K562 (cell line): ENCODE measurements around the gene SIPA1L2. TPM values are rescaled to one million over a fixed set of nuclear protein-coding genes. Genes with fewer than 3 reads are reported as not detected.

Experiments
- ATAC-seq: fragments of 200-7000 bp; cut with Tn5 transposase; 3 replicates; pipeline ENCODE4 v1.9.1; 2020; ENCODE audit warnings: moderate library complexity
- BruUV-seq: library from RNA; stranded (reverse); fragments of 400-500 nt; replicated peaks from 2 replicates; lab custom pipeline; 2021; lab: Mats Ljungman, UMichigan
- CTCF ChIA-PET: fragments of 300-600 bp; formaldehyde crosslinking; extraction: SDS; loops from one replicate; lab custom pipeline; 2021; ENCODE audit warnings: low intra/inter-chr PET ratio; lab: Yijun Ruan, JAX
- POLR2A ChIA-PET: fragments of 300-600, 350-650 bp; sonication (Branson Sonifier 250); formaldehyde crosslinking; extraction: SDS; loops from one replicate; lab custom pipeline; 2021; ENCODE audit warnings: antibody characterized with exemption, inconsistent platforms; lab: Yijun Ruan, JAX
- DNase-seq, 4 experiments: peaks; one replicate each; pipeline versions ENCODE4 v3.0.0 to v3.0.0-alpha.2; 2011 to 2018; ENCODE audit warnings: low spot score in 3 of 4, mixed read lengths in 3 of 4; ENCODE audit errors: extremely low read depth in 1 of 4
- FAIRE-seq: peaks from 2 replicates; lab custom pipeline; 2011; peaks lifted over from hg19 to GRCh38; lab: Jason Lieb, UNC
- H2AFZ ChIP-seq: 2 replicates; pipeline ENCODE4 v1.6.0; 2011; ENCODE audit warnings: low read depth, low read length, control low read depth, inconsistent platforms
- H3K27ac ChIP-seq: fragments of 200-600 bp; 3 replicates; pipeline ENCODE4 v1.8.0; 2011; ENCODE audit warnings: low read depth, mild to moderate bottlenecking, control low read depth, inconsistent platforms, low read length, moderate library complexity, mixed read lengths; ENCODE audit errors: extremely low read depth
- H3K27me3 ChIP-seq, 2 experiments: fragments of 300-600 bp in 1 of 2; 2 replicates in 1 of 2; 3 replicates in 1 of 2; pipeline versions ENCODE4 v1.6.0 to v1.8.0; 2011; ENCODE audit warnings: inconsistent platforms in 2 of 2, low read length in 2 of 2, mild to moderate bottlenecking in 1 of 2, mixed read lengths in 1 of 2, moderate library complexity in 1 of 2; ENCODE audit not compliant: control insufficient read depth in 2 of 2, insufficient read depth in 2 of 2
- H3K36me3 ChIP-seq: fragments of 300-600 bp; 3 replicates; pipeline ENCODE4 v1.8.0; 2011; ENCODE audit warnings: mild to moderate bottlenecking, low read length, inconsistent platforms; ENCODE audit not compliant: control insufficient read depth, insufficient read depth
- H3K4me1 ChIP-seq, 2 experiments: fragments of 200-600 bp in 1 of 2; replicated peaks in 1 of 2; 2 replicates in 1 of 2; 3 replicates in 1 of 2; pipeline versions ENCODE4 v1.5.1 to v1.8.0; 2011; ENCODE audit warnings: inconsistent platforms in 2 of 2, low read length in 2 of 2, mild to moderate bottlenecking in 1 of 2, mixed read lengths in 1 of 2, moderate library complexity in 1 of 2; ENCODE audit not compliant: control insufficient read depth in 2 of 2, insufficient read depth in 2 of 2
- H3K4me2 ChIP-seq: 2 replicates; pipeline ENCODE4 v1.6.1; 2011; ENCODE audit warnings: low read length, control low read depth, inconsistent platforms, mixed read lengths; ENCODE audit not compliant: insufficient read depth
- H3K4me3 ChIP-seq: fragments of 200-600 bp; sonication (generic), shearing (Covaris generic); 2 replicates; pipeline ENCODE4 v1.5.1; 2016; ENCODE audit warnings: control low read depth, inconsistent platforms
- H3K79me2 ChIP-seq: fragments of 200-600 bp; 3 replicates; pipeline ENCODE4 v1.8.0; 2011; ENCODE audit warnings: low read length, inconsistent platforms; ENCODE audit not compliant: control insufficient read depth, insufficient read depth
- H3K9ac ChIP-seq, 2 experiments: 2 replicates each; pipeline versions ENCODE4 v1.6.0 to v1.6.1; 2011; ENCODE audit warnings: low read depth in 2 of 2, low read length in 2 of 2, control low read depth in 1 of 2, inconsistent platforms in 1 of 2, mild to moderate bottlenecking in 1 of 2, mixed read lengths in 1 of 2; ENCODE audit not compliant: insufficient read depth in 1 of 2
- H3K9me1 ChIP-seq: one replicate; pipeline ENCODE4 v1.6.0; 2011; ENCODE audit warnings: inconsistent platforms, mild to moderate bottlenecking, low read length, moderate library complexity; ENCODE audit not compliant: control insufficient read depth, insufficient read depth
- H3K9me3 ChIP-seq: replicated peaks from 2 replicates; pipeline ENCODE4 v1.5.1; 2011; ENCODE audit warnings: low read depth, low read length, inconsistent platforms; ENCODE audit not compliant: control insufficient read depth, insufficient read depth
- H4K20me1 ChIP-seq: replicated peaks from 2 replicates; pipeline ENCODE4 v1.6.1; 2011; ENCODE audit warnings: low read length, inconsistent platforms, mixed read lengths; ENCODE audit not compliant: control insufficient read depth, insufficient read depth
- CBX1 ChIP-seq: sonication (generic); IDR thresholded peaks from 2 replicates; pipeline ENCODE4 v1.6.1; 2016; ENCODE audit warnings: antibody characterized with exemption, low read depth, mild to moderate bottlenecking
- HMGXB4 ChIP-seq: sonication (generic); formaldehyde crosslinking; IDR thresholded peaks from 2 replicates; pipeline ENCODE4 v1.8.1; 2023; ENCODE audit warnings: mild to moderate bottlenecking, missing genetic modification reagents
- KAT2B ChIP-seq: IDR thresholded peaks from one replicate; pipeline ENCODE4 v1.6.1; 2012; ENCODE audit warnings: low read depth, mild to moderate bottlenecking, control low read depth, inconsistent platforms, low read length, moderate library complexity
- MLX ChIP-seq, 2 experiments: fragments of 450-650 bp in 1 of 2; sonication (generic) in 1 of 2; formaldehyde crosslinking; conservative IDR thresholded peaks; 2 replicates each; pipeline versions ENCODE4 v1.4.0 to v1.8.1; 2020 to 2022; ENCODE audit warnings: mild to moderate bottlenecking in 1 of 2, missing genetic modification reagents in 1 of 2
- SAFB ChIP-seq: fragments of 200-400 bp; formaldehyde crosslinking; IDR thresholded peaks from 2 replicates; pipeline ENCODE4 v1.6.1; 2017; ENCODE audit warnings: low read depth, low read length, borderline replicate concordance
- TFAP4 ChIP-seq: sonication (generic); formaldehyde crosslinking; IDR thresholded peaks from 2 replicates; pipeline ENCODE4 v1.8.0; 2022; ENCODE audit warnings: missing genetic modification reagents, mild to moderate bottlenecking, moderate library complexity, borderline replicate concordance
- ZNF398 ChIP-seq: fragments of 250-450 bp; sonication (Bioruptor Pico); IDR thresholded peaks from 2 replicates; pipeline ENCODE4 v1.8.0; 2021; ENCODE audit warnings: moderate library complexity, mild to moderate bottlenecking, inconsistent platforms
- WGBS: fragments of 100-300 bp; shearing (Covaris generic); methylation state at CpG from one replicate; pipeline ENCODE4 v1.1.6; 2016; ENCODE audit warnings: low coverage, mixed read lengths; ENCODE audit not compliant: insufficient coverage; ENCODE audit errors: missing lambda C conversion rate; 5-methylcytosine and 5-hydroxymethylcytosine counted together
- in situ Hi-C: fragments of 300-500 bp; cut with MboI; formaldehyde crosslinking; loops from 4 replicates; pipeline ENCODE4 v1.15.0; 2018; ENCODE audit warnings: inconsistent platforms, mixed read lengths
- intact Hi-C: fragments of 100-400 bp; cut with micrococcal nuclease; formaldehyde crosslinking; loops from 2 replicates; pipeline ENCODE4 v1.14.2; 2022
- polyA plus RNA-seq, 8 experiments: library from polyadenylated mRNA; depleted of rRNA in 4 of 8; stranded (reverse) in 5 of 8; unstranded in 3 of 8; fragments of >200 nt; fragmentation: Nextera tagmentation in 2 of 8; fragmentation: Illumina TruSeq in 1 of 8; extraction: Ambion mirVana in 2 of 8; extraction: Trizol in 1 of 8; gene quantifications; 2 replicates each; pipeline versions ENCODE4 v1.2.1 to v1.2.3, GENCODE V29; 2011 to 2014; ENCODE audit warnings: inconsistent platforms in 1 of 8, missing spikeins in 1 of 8
- total RNA-seq, 7 experiments: library from RNA; depleted of rRNA in 6 of 7; stranded (reverse); fragments of >200 nt in 6 of 7; fragmentation: Illumina TruSeq in 2 of 7; extraction: Trizol in 2 of 7; gene quantifications; 2 replicates each; pipeline versions ENCODE4 v1.2.1 to v1.2.3, GENCODE V29; 2011 to 2021; ENCODE audit warnings: low replicate concordance in 1 of 7

SIPA1L2 gene
- total and polyA plus RNA-seq, 9 of the 15 experiments (the other 6 are each of a cell fraction or from before 2014, with no cell fraction given), result 0.04 to 0.22 (median 0.06) TPM; not detected in 5

GRCh38 chr1:232641507-232641906 is 11.6 kb upstream of the SIPA1L2 start (continued):
- TF ChIP-seq HMGXB4 (CRISPR knock-in tag), result no peak

- Histone ChIP-seq H2AFZ (no peak overlapping the region), H3K27ac (no peak overlapping the region), H3K4me3 (no peak overlapping the region), H3K79me2 (no peaks in the 10 kb centered on the region), H4K20me1 (no peaks in the 10 kb centered on the region; the same call in 1 of the 2 replicates), H3K9ac (no peak overlapping the region), H3K36me3 (no peaks in the 10 kb centered on the region), H3K4me2 (no peak overlapping the region), H3K9me1 (no peaks in the 10 kb centered on the region), H3K4me1 (no peaks in the 10 kb centered on the region), H3K27me3 (no peaks in the 10 kb centered on the region; a peak in 1 of 5 replicates), H3K9me3 (no peaks in the 10 kb centered on the region)
- no peak for ATAC-seq
- in situ Hi-C loops (loop anchor here (25.0 kb wide), 1 partner anchor 601 kb away; no protein-coding TSS in a partner anchor), intact Hi-C loops (loop anchor here (5.0 to 10.0 kb wide), 3 partner anchors 318 to 536 kb away; partner anchors contain the start of gene NTPCR)
- DNase-seq, result no peak
- no peak for FAIRE-seq
- no TSS peak for BruUV-seq
- ChIA-PET POLR2A (no interaction called here), CTCF (no interaction called here)
- TF ChIP-seq ZNF398 (CRISPR knock-in tag) (no peak), SAFB (no peak), MLX (CRISPR knock-in tag; conservative IDR thresholded peaks at IDR 0.05) (no peak), TFAP4 (CRISPR knock-in tag) (no peak), CBX1 (no peak), KAT2B (no peak)
- WGBS, result 3% methylated on average over 2 of the region's 2 CpGs
Observed at GRCh38 chr1:232636799-232637198, 6.9 kb upstream of the SIPA1L2 start.
